Adrenal gland (tissue), 5 donors: ENCODE results near the gene SVIL.

ENCODE experiments used
- POLR2A ChIP-seq, 2 donors: fragments of 450-650 bp; IDR thresholded peaks; one replicate each; pipeline ENCODE4 v1.6.1; 2017; ENCODE audit warnings: antibody characterized with exemption in 2 of 2, mild to moderate bottlenecking in 2 of 2, moderate library complexity in 1 of 2
- TF ChIP-seq, protein P1 (sequence below), 6 experiments: fragments of 450-650 bp in 4 of 6; fragments of 200-600 bp in 2 of 6; sonication (generic) in 1 of 6; IDR thresholded peaks; 1 replicate in 5 of 6; 2 replicates in 1 of 6; pipeline versions ENCODE4 v1.5.1 to v1.8.0; 2016 to 2021; ENCODE audit warnings: antibody characterized with exemption in 6 of 6, mild to moderate bottlenecking in 2 of 6, moderate library complexity in 1 of 6
- donor health status: DM: no; HTN: no; CAD: no.

DNA sequence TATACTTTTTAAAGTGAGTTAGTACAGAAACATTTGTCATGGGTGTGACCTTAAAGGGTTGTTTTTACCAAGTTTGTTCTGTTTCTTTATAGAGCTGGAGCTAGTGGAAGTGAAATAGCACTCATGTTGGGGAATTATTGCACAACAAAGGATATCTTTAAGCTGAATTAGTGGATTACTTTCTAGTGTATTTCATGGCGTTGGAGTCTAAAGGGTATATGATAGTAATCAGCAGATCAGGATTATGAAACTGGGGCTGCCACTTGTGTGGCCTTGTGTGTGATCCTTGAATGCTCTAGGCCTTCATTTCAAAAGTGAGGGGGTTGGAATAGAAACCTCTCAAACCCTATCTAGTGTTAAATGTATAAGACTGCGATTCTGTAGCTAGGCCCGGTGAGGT, 222.3 kb downstream of the SVIL start:
- TF ChIP-seq, protein P1, sequence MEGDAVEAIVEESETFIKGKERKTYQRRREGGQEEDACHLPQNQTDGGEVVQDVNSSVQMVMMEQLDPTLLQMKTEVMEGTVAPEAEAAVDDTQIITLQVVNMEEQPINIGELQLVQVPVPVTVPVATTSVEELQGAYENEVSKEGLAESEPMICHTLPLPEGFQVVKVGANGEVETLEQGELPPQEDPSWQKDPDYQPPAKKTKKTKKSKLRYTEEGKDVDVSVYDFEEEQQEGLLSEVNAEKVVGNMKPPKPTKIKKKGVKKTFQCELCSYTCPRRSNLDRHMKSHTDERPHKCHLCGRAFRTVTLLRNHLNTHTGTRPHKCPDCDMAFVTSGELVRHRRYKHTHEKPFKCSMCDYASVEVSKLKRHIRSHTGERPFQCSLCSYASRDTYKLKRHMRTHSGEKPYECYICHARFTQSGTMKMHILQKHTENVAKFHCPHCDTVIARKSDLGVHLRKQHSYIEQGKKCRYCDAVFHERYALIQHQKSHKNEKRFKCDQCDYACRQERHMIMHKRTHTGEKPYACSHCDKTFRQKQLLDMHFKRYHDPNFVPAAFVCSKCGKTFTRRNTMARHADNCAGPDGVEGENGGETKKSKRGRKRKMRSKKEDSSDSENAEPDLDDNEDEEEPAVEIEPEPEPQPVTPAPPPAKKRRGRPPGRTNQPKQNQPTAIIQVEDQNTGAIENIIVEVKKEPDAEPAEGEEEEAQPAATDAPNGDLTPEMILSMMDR (IDR thresholded peaks at IDR 0.05): no peak
- TF ChIP-seq POLR2A (IDR thresholded peaks at IDR 0.05): no peak
